Endothelial cell of umbilical vein (primary cell): ENCODE measurements around the gene KCNIP3. TPM values are rescaled to one million over a fixed set of nuclear protein-coding genes. Genes with fewer than 3 reads are reported as not detected.

Source experiments
- BruUV-seq: library from RNA; stranded (reverse); fragments of 400-500 nt; replicated peaks from 2 replicates; lab custom pipeline; 2021; lab: Mats Ljungman, UMichigan
- CTCF ChIA-PET: fragments of 300-600, 350-600 bp; sonication (Branson Sonifier 250); formaldehyde crosslinking; loops from one replicate; lab custom pipeline; 2021; ENCODE audit warnings: antibody characterized with exemption, inconsistent platforms; lab: Charles Lee
- POLR2A ChIA-PET: fragments of 300-600, 350-600 bp; sonication (Branson Sonifier 250); formaldehyde crosslinking; loops from one replicate; lab custom pipeline; 2021; ENCODE audit warnings: antibody characterized with exemption, inconsistent platforms; lab: Charles Lee
- DNase-seq: peaks from one replicate; pipeline ENCODE4 v3.0.0-alpha.2; 2011; ENCODE audit warnings: low read depth, low spot score
- FAIRE-seq: peaks from 2 replicates; lab custom pipeline; 2011; peaks lifted over from hg19 to GRCh38; lab: Jason Lieb, UNC
- H2AFZ ChIP-seq: 2 replicates; pipeline ENCODE4 v1.6.0; 2012; ENCODE audit warnings: low read depth, low read length, control low read depth, inconsistent platforms
- H3K27ac ChIP-seq: 2 replicates; pipeline ENCODE4 v1.5.1; 2011; ENCODE audit warnings: low read depth, mild to moderate bottlenecking, control low read depth, low read length, moderate library complexity; ENCODE audit not compliant: insufficient read depth
- H3K27me3 ChIP-seq, 2 experiments: 2 replicates each; pipeline versions ENCODE4 v1.6.0 to v1.6.1; 2011; ENCODE audit warnings: low read length in 2 of 2, mixed read lengths in 1 of 2; ENCODE audit not compliant: control insufficient read depth in 2 of 2, insufficient read depth in 2 of 2
- H3K36me3 ChIP-seq, 2 experiments: 2 replicates in 1 of 2; 3 replicates in 1 of 2; pipeline ENCODE4 v1.5.1; 2011; ENCODE audit warnings: low read length in 2 of 2, mild to moderate bottlenecking in 1 of 2, moderate library complexity in 1 of 2; ENCODE audit not compliant: control insufficient read depth in 2 of 2, insufficient read depth in 2 of 2; ENCODE audit errors: extremely low read depth in 1 of 2
- H3K4me1 ChIP-seq: 3 replicates; pipeline ENCODE4 v1.5.1; 2011; ENCODE audit warnings: mild to moderate bottlenecking, low read length; ENCODE audit not compliant: control insufficient read depth, insufficient read depth; ENCODE audit errors: extremely low read depth
- H3K4me2 ChIP-seq: 2 replicates; pipeline ENCODE4 v1.6.1; 2011; ENCODE audit warnings: low read length, control low read depth, mixed read lengths; ENCODE audit not compliant: insufficient read depth
- H3K4me3 ChIP-seq, 3 experiments: fragments of 200-600 bp in 1 of 3; sonication (generic), shearing (Covaris generic) in 1 of 3; replicated peaks in 1 of 3; 2 replicates each; pipeline ENCODE4 v1.5.1; 2011 to 2016; ENCODE audit warnings: control low read depth in 3 of 3, low read length in 3 of 3, mild to moderate bottlenecking in 2 of 3, inconsistent platforms in 1 of 3, low read depth in 1 of 3, moderate library complexity in 1 of 3; ENCODE audit not compliant: insufficient read depth in 1 of 3
- H3K79me2 ChIP-seq: 2 replicates; pipeline ENCODE4 v1.6.0; 2012; ENCODE audit warnings: low read length, inconsistent platforms; ENCODE audit not compliant: control insufficient read depth, insufficient read depth
- H3K9ac ChIP-seq: replicated peaks from 2 replicates; pipeline ENCODE3; 2011; ENCODE audit warnings: low read length, control low read depth; ENCODE audit not compliant: insufficient read depth; ENCODE audit errors: extremely low read depth
- H3K9me1 ChIP-seq: replicated peaks from 3 replicates; pipeline ENCODE4 v1.6.0; 2011; ENCODE audit warnings: mild to moderate bottlenecking, low read length; ENCODE audit not compliant: control insufficient read depth, insufficient read depth; ENCODE audit errors: extremely low read depth
- H3K9me3 ChIP-seq: replicated peaks from 2 replicates; pipeline ENCODE4 v1.5.1; 2012; ENCODE audit warnings: low read length, inconsistent platforms; ENCODE audit not compliant: control insufficient read depth, insufficient read depth
- H4K20me1 ChIP-seq: replicated peaks from 2 replicates; pipeline ENCODE3; 2011; ENCODE audit warnings: mild to moderate bottlenecking, low read length; ENCODE audit not compliant: control insufficient read depth, insufficient read depth; ENCODE audit errors: extremely low read depth
- CTCF ChIP-seq, 2 donors: IDR thresholded peaks; 1 replicate in 1 of 2; 2 replicates in 1 of 2; pipeline ENCODE4 v1.5.1; 2011; ENCODE audit warnings: low read length in 2 of 2, mild to moderate bottlenecking in 2 of 2, moderate library complexity in 2 of 2, control low read depth in 1 of 2, inconsistent platforms in 1 of 2, low read depth in 1 of 2; ENCODE audit not compliant: insufficient read depth in 1 of 2; ENCODE audit errors: extremely low read depth in 1 of 2
- EZH2 ChIP-seq: IDR thresholded peaks from 2 replicates; pipeline ENCODE4 v1.6.1; 2012; ENCODE audit warnings: borderline replicate concordance, low read depth, mild to moderate bottlenecking, moderate library complexity, low read length, inconsistent platforms; ENCODE audit not compliant: severe bottlenecking
- FOS ChIP-seq: IDR thresholded peaks from 2 replicates; pipeline ENCODE4 v1.6.1; 2011; ENCODE audit warnings: mild to moderate bottlenecking, low read length, moderate library complexity, borderline replicate concordance; ENCODE audit not compliant: insufficient read depth
- GATA2 ChIP-seq: IDR thresholded peaks from 2 replicates; pipeline ENCODE4 v1.7.0; 2011; ENCODE audit warnings: low read depth, mild to moderate bottlenecking, moderate library complexity, mixed read lengths, low read length; ENCODE audit not compliant: insufficient read length, insufficient read depth
- JUN ChIP-seq: IDR thresholded peaks from 2 replicates; pipeline ENCODE4 v1.6.1; 2011; ENCODE audit warnings: borderline replicate concordance, low read depth; ENCODE audit not compliant: insufficient read length, insufficient read depth
- MAX ChIP-seq: IDR thresholded peaks from 2 replicates; pipeline ENCODE4 v1.6.1; 2011; ENCODE audit not compliant: insufficient read depth, insufficient read length
- MYC ChIP-seq: IDR thresholded peaks from one replicate; pipeline ENCODE4 v1.6.1; 2011; ENCODE audit warnings: mild to moderate bottlenecking, low read depth, low read length
- POLR2A ChIP-seq: IDR thresholded peaks from 2 replicates; pipeline ENCODE4 v1.6.1; 2012; ENCODE audit warnings: low read depth, mild to moderate bottlenecking, control low read depth, low read length
- POLR2AphosphoS5 ChIP-seq: IDR thresholded peaks from 2 replicates; pipeline ENCODE4 v1.6.1; 2012; ENCODE audit warnings: low read depth, mild to moderate bottlenecking, control low read depth, low read length, moderate library complexity; ENCODE audit not compliant: insufficient read depth
- dilution Hi-C: fragments of 300-500 bp; cut with MboI; formaldehyde crosslinking; loops from one replicate; pipeline ENCODE4 v1.15.0; 2019; ENCODE audit warnings: low sequenced_read_pairs; ENCODE audit not compliant: extremely low pct_ligation_motif_present
- intact Hi-C: fragments of 100-400 bp; cut with micrococcal nuclease; formaldehyde crosslinking; loops from one replicate; pipeline ENCODE4 v1.10.0; 2022
- polyA plus RNA-seq, 4 experiments: library from polyadenylated mRNA; depleted of rRNA in 3 of 4; stranded (reverse) in 3 of 4; unstranded in 1 of 4; fragments of >200 nt; gene quantifications; 2 replicates each; pipeline versions ENCODE4 v1.2.1 to v1.2.3, GENCODE V29; 2011 to 2012; ENCODE audit warnings: missing spikeins in 1 of 4
- total RNA-seq: library from RNA; stranded (reverse); gene quantifications from 2 replicates; pipeline ENCODE4 v1.2.3, GENCODE V29; 2021

Gene KCNIP3
- total and polyA plus RNA-seq, 2 donors (not counting 3 experiments of a cell fraction or from before 2014, with no cell fraction given): 0.12 to 0.62 TPM

GRCh38 chr2:95359501-95359930 is 62.4 kb downstream of the KCNIP3 start:
- CTCF ChIA-PET: interaction anchor here (1.5 kb wide), 1 partner anchor 14 kb away, joined by 6 read pairs; no protein-coding TSS in a partner anchor
- no peaks in the 10 kb centered on the region for H3K9me3 ChIP-seq
- H3K36me3 ChIP-seq: no peaks in the 10 kb centered on the region
- H3K9me1 ChIP-seq: no peaks in the 10 kb centered on the region
- intact Hi-C loops: no loop called here
- no peak overlapping the region for H3K4me2 ChIP-seq
- no peaks in the 10 kb centered on the region for H3K79me2 ChIP-seq
- H3K27ac ChIP-seq: no peak overlapping the region
- DNase-seq (no peak), FAIRE-seq (no peak)
- no peak for TF ChIP-seq FOS
- no peak for TF ChIP-seq MYC
- TF ChIP-seq POLR2AphosphoS5: no peak
- no peak for TF ChIP-seq JUN
- no peak for TF ChIP-seq GATA2
- TF ChIP-seq EZH2: no peak
- no peak for TF ChIP-seq POLR2A
- no peak for TF ChIP-seq MAX
- TF ChIP-seq CTCF (IDR thresholded peaks at IDR 0.05; ENCODE audit: extremely low read depth in 1 of 2, insufficient read depth in 1 of 2, low read depth in 1 of 2, low read length in 2 of 2): no peak
- no peaks in the 10 kb centered on the region for H3K27me3 ChIP-seq
- H3K4me1 ChIP-seq: no peaks in the 10 kb centered on the region
- BruUV-seq: no TSS peak
- dilution Hi-C loops: no loop called here
- no peak overlapping the region for H3K9ac ChIP-seq
- no peak overlapping the region for H3K4me3 ChIP-seq
- POLR2A ChIA-PET: no interaction called here
- H4K20me1 ChIP-seq: no peaks in the 10 kb centered on the region
- no peak overlapping the region for H2AFZ ChIP-seq
